CD4-positive, alpha-beta T cell (primary cell): ENCODE results near the gene OR13C5. TPM values are rescaled to one million over a fixed set of nuclear protein-coding genes. Genes with fewer than 3 reads are reported as not detected.

Experiments used
- ATAC-seq: fragments of 200-7000 bp; cut with Tn5 transposase; one replicate; pipeline ENCODE4 v1.10.0; 2022; ENCODE audit warnings: mild to moderate bottlenecking; ENCODE audit not compliant: poor library complexity
- CTCF ChIA-PET: fragments of 350-600 bp; sonication (Branson Sonifier 250); formaldehyde crosslinking; loops from one replicate; lab custom pipeline; 2021; ENCODE audit warnings: antibody characterized with exemption, inconsistent platforms; lab: Charles Lee
- POLR2A ChIA-PET: fragments of 350-600 bp; sonication (Branson Sonifier 250); formaldehyde crosslinking; loops from one replicate; lab custom pipeline; 2021; ENCODE audit warnings: antibody characterized with exemption, inconsistent platforms; lab: Charles Lee
- DNase-seq, 14 experiments: peaks; one replicate each; pipeline ENCODE4 v3.0.0-alpha.2; 2013 to 2020; ENCODE audit warnings: mixed read lengths in 2 of 14
- H3K27ac ChIP-seq, 2 donors: one replicate each; pipeline versions ENCODE4 v1.5.1 to v1.7.0; 2013; ENCODE audit warnings: low read length in 2 of 2, low read depth in 1 of 2, mild to moderate bottlenecking in 1 of 2
- H3K27me3 ChIP-seq, 2 experiments: 1 replicate in 1 of 2; 2 replicates in 1 of 2; pipeline versions ENCODE4 v1.6.1 to v1.7.0; 2013; ENCODE audit warnings: low read length in 2 of 2, control low read depth in 1 of 2, mild to moderate bottlenecking in 1 of 2, moderate library complexity in 1 of 2; ENCODE audit not compliant: insufficient read depth in 2 of 2, control insufficient read depth in 1 of 2
- H3K36me3 ChIP-seq: one replicate; pipeline ENCODE4 v1.6.1; 2013; ENCODE audit warnings: low read length, control low read depth; ENCODE audit not compliant: insufficient read depth
- H3K4me1 ChIP-seq: one replicate; pipeline ENCODE4 v1.6.1; 2013; ENCODE audit warnings: low read length, control low read depth; ENCODE audit not compliant: insufficient read depth
- H3K4me3 ChIP-seq: one replicate; pipeline ENCODE4 v1.5.1; 2013; ENCODE audit warnings: mild to moderate bottlenecking, low read length, moderate library complexity
- H3K9me3 ChIP-seq, 2 experiments: 1 replicate in 1 of 2; 2 replicates in 1 of 2; pipeline versions ENCODE4 v1.6.1 to v1.7.0; 2013; ENCODE audit warnings: low read length in 2 of 2, mild to moderate bottlenecking in 2 of 2, control low read depth in 1 of 2, moderate library complexity in 1 of 2; ENCODE audit not compliant: control insufficient read depth in 1 of 2, insufficient read depth in 1 of 2
- H3K27ac Mint-ChIP-seq: one replicate; pipeline ENCODE4 v1.8.0; 2020; ENCODE audit warnings: mixed read lengths
- H3K27me3 Mint-ChIP-seq: one replicate; pipeline ENCODE4 v1.8.0; 2021; ENCODE audit warnings: mixed read lengths
- H3K36me3 Mint-ChIP-seq: one replicate; pipeline ENCODE4 v1.8.0; 2021; ENCODE audit warnings: low read depth, mixed read lengths
- H3K4me1 Mint-ChIP-seq: one replicate; pipeline ENCODE4 v1.8.0; 2021; ENCODE audit warnings: low read depth, mixed read lengths
- H3K4me3 Mint-ChIP-seq: one replicate; pipeline ENCODE4 v1.8.0; 2020; ENCODE audit warnings: mild to moderate bottlenecking, mixed read lengths
- H3K9me3 Mint-ChIP-seq: one replicate; pipeline ENCODE4 v1.8.0; 2020; ENCODE audit warnings: mixed read lengths
- CTCF ChIP-seq: fragments of 200-600 bp; IDR thresholded peaks from one replicate; pipeline ENCODE4 v1.8.0; 2022; ENCODE audit warnings: antibody characterized with exemption, mild to moderate bottlenecking
- intact Hi-C, 2 experiments: fragments of 100-400 bp; cut with DNase I in 1 of 2; cut with micrococcal nuclease in 1 of 2; formaldehyde crosslinking; loops; one replicate each; pipeline versions ENCODE4 v1.15.1 to v1.9.0; 2023 to 2025; cut with DNase I, micrococcal nuclease
- total RNA-seq, 174 experiments: library from RNA in 2 of 174; stranded (reverse) in 2 of 174; gene quantifications; one replicate each; pipeline ENCODE4 v1.2.3 and lab custom pipeline; 2021 to 2026

The OR13C5 gene
- total RNA-seq, 2 experiments from 2014 or later, result not detected

GRCh38 chr9:104589626-104590025 lies 9.6 kb downstream of the OR13C5 start:
- no peak for ATAC-seq
- POLR2A ChIA-PET, result no interaction called here
- intact Hi-C loops, result no loop called here
- no peak overlapping the region for H3K27ac ChIP-seq
- TF ChIP-seq CTCF, result no peak
- Mint-ChIP-seq H3K27ac (no peak overlapping the region), H3K27me3 (no peaks in the 10 kb centered on the region), H3K9me3 (peaks cover 5% of the 10 kb centered on the region), H3K4me3 (no peak overlapping the region), H3K4me1 (no peaks in the 10 kb centered on the region), H3K36me3 (no peaks in the 10 kb centered on the region)
- H3K27me3 ChIP-seq, result no peaks in the 10 kb centered on the region
- no peak for DNase-seq
- no peaks in the 10 kb centered on the region for H3K36me3 ChIP-seq
- no peak overlapping the region for H3K4me3 ChIP-seq
- no peaks in the 10 kb centered on the region for H3K4me1 ChIP-seq
- CTCF ChIA-PET, result no interaction called here
- H3K9me3 ChIP-seq, result no peaks in the 10 kb centered on the region

GRCh38 chr9:104586496-104587180 lies 12.6 kb downstream of the OR13C5 start:
- H3K36me3 Mint-ChIP-seq, result no peaks in the 10 kb centered on the region
- H3K4me3 Mint-ChIP-seq, result no peak overlapping the region
- POLR2A ChIA-PET, result no interaction called here
- ATAC-seq, result no peak
- no peak for TF ChIP-seq CTCF
- intact Hi-C loops, result no loop called here
- no peaks in the 10 kb centered on the region for H3K4me1 ChIP-seq
- H3K27ac ChIP-seq, result no peak overlapping the region
- H3K9me3 ChIP-seq, result no peaks in the 10 kb centered on the region
- H3K4me1 Mint-ChIP-seq, result no peaks in the 10 kb centered on the region
- no peaks in the 10 kb centered on the region for H3K9me3 Mint-ChIP-seq
- CTCF ChIA-PET, result no interaction called here
- no peaks in the 10 kb centered on the region for H3K36me3 ChIP-seq
- no peaks in the 10 kb centered on the region for H3K27me3 ChIP-seq
- no peak for DNase-seq
- no peak overlapping the region for H3K4me3 ChIP-seq
- H3K27me3 Mint-ChIP-seq, result no peaks in the 10 kb centered on the region
- H3K27ac Mint-ChIP-seq, result no peak overlapping the region

- H3K36me3 Mint-ChIP-seq, result no peaks in the 10 kb centered on the region
- H3K27ac ChIP-seq, result no peak overlapping the region
- H3K4me3 Mint-ChIP-seq, result no peak overlapping the region
- no peaks in the 10 kb centered on the region for H3K4me1 ChIP-seq
- intact Hi-C loops, result no loop called here
- ATAC-seq (no peak), DNase-seq (no peak)
- H3K9me3 Mint-ChIP-seq, result no peaks in the 10 kb centered on the region
- no peaks in the 10 kb centered on the region for H3K9me3 ChIP-seq
- no peaks in the 10 kb centered on the region for H3K36me3 ChIP-seq
- ChIA-PET CTCF (no interaction called here), POLR2A (no interaction called here)
- no peak for TF ChIP-seq CTCF
- H3K27ac Mint-ChIP-seq, result no peak overlapping the region
- H3K4me3 ChIP-seq, result no peak overlapping the region
- H3K27me3 Mint-ChIP-seq, result peaks cover 5% of the 10 kb centered on the region
- H3K27me3 ChIP-seq, result no peaks in the 10 kb centered on the region
- H3K4me1 Mint-ChIP-seq, result no peaks in the 10 kb centered on the region
Observed at GRCh38 chr9:104580562-104580961, 18.7 kb downstream of the OR13C5 start.
